ENCODE measurements around the gene SMYD1. TPM values are rescaled to one million over a fixed set of nuclear protein-coding genes. Genes with fewer than 3 reads are reported as not detected.
"Not testable (repeated sequence)": the region's sequence is repeated elsewhere in the genome, so short reads cannot be mapped to it uniquely, and the experiment has no call there.

SMYD1 gene
- total RNA-seq, result under 1 TPM; 0.05 to 0.06 TPM
- under 1 TPM in 1 of 6 donors, not detected in 5; 0.20 TPM for polyA plus RNA-seq (ENCODE audit: insufficient read length in 6 of 6)
- long read RNA-seq, donor 1, result 0 reads
- long read RNA-seq, donor 2, result 0 reads
- long read RNA-seq, donor 3, result 0 reads
- long read RNA-seq, donor 4, result 0 reads
- long read RNA-seq, donor 5, result 0 reads
- long read RNA-seq, donor 6, result 0 reads
- long read RNA-seq, donor 7, result 0 reads
- long read RNA-seq, donor 8, result 0 reads
- long read RNA-seq, donor 9, result 0 reads
- long read RNA-seq, donor 10, result 0 reads
- long read RNA-seq, donor 11, result 0 reads
- long read RNA-seq, donor 12, result 0 reads

- H3K36me3 ChIP-seq, result no peaks in the 10 kb centered on the region
- H3K9me3 ChIP-seq, result no peaks in the 10 kb centered on the region
- no peak within 1 kb of the TSS for H3K4me3 ChIP-seq
- no peak for DNase-seq
- ATAC-seq, result no peak
- no peaks in the 10 kb centered on the region for H3K27me3 ChIP-seq
- TF ChIP-seq, protein P1, sequence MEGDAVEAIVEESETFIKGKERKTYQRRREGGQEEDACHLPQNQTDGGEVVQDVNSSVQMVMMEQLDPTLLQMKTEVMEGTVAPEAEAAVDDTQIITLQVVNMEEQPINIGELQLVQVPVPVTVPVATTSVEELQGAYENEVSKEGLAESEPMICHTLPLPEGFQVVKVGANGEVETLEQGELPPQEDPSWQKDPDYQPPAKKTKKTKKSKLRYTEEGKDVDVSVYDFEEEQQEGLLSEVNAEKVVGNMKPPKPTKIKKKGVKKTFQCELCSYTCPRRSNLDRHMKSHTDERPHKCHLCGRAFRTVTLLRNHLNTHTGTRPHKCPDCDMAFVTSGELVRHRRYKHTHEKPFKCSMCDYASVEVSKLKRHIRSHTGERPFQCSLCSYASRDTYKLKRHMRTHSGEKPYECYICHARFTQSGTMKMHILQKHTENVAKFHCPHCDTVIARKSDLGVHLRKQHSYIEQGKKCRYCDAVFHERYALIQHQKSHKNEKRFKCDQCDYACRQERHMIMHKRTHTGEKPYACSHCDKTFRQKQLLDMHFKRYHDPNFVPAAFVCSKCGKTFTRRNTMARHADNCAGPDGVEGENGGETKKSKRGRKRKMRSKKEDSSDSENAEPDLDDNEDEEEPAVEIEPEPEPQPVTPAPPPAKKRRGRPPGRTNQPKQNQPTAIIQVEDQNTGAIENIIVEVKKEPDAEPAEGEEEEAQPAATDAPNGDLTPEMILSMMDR (IDR thresholded peaks at IDR 0.05), result no peak
- intact Hi-C loops (cut with DNase I), result no loop called here
- H3K4me1 ChIP-seq, result no peaks in the 10 kb centered on the region
- no peak within 1 kb of the TSS for H3K27ac ChIP-seq
These were observed at the start of gene SMYD1 for GRCh38 chr2:88067598-88067997. TSS of gene SMYD1 (plus strand) at chr2:88067825. CDS start at chr2:88067865, 40 bp downstream.

DNA sequence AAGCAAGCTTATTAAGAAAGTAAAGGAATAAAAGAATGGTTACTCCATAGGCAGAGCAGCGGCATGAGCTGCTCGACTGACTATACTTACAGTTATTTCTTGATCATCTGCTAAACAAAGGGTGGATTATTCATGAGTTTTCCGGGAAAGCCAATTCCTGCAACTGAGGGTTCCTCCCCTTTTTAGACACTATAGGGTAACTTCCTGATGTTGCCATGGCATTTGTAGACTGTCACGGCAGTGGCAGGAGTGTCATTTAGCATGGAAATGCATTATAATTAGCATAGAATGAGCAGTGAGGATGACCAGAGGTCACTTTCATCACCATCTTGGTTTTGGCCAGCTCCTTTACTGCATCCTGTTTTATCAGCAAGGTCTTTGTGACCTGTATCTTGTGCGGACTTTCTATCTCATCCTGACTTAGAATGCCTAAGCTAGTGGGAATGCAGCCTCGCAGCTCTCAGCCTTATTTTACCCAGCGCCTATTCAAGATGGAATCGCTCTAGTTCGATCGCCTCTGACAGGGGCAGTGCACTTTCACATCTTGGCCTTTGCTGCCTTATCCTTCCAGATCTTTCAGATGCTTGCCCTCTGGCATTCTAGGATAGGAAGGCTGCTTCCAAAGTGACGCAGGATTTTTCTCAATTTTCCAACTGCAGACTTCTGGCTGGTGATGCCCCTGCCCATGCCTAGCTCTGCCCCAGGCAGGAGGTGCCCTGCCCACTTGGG is 49.4 kb upstream of the SMYD1 start:
- H3K36me3 ChIP-seq; H3K27ac ChIP-seq; DNase-seq; ATAC-seq; H3K4me3 ChIP-seq; intact Hi-C loops (cut with DNase I); H3K27me3 ChIP-seq; H3K4me1 ChIP-seq; H3K9me3 ChIP-seq: not testable (repeated sequence)

GRCh38 chr2:88018909-88019308 is 48.7 kb upstream of the SMYD1 start:
- H3K9me3 ChIP-seq, result no peaks in the 10 kb centered on the region
- H3K36me3 ChIP-seq, result no peaks in the 10 kb centered on the region
- no peak overlapping the region for H3K4me3 ChIP-seq
- H3K27me3 ChIP-seq, result no peaks in the 10 kb centered on the region
- no peak overlapping the region for H3K27ac ChIP-seq
- peaks cover 0 to 9% of the 10 kb centered on the region in 2 donors for H3K4me1 ChIP-seq
- intact Hi-C loops (cut with DNase I), result no loop called here
- no peak for ATAC-seq
- TF ChIP-seq, protein P1 (IDR thresholded peaks at IDR 0.05), result no peak
- DNase-seq, result no peak

DNA sequence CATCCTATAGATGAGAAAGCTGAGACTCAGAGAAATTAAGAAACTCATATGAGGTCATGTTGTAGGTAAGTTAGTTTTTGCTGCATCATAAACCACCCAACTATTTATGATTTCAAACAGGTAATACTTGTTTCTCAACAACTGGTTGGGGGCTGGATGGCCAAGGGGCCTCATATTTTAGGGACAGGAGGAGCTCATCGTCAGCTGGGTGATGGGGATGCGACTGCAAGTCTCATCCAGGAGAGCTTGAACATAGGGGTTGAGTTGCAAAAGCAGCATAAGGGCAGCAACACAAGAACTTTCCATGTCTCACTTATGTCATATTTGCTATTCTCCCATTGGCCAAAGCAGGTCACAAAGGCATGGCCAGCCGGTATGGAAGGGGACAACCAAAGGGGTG is 47.6 kb upstream of the SMYD1 start:
- TF ChIP-seq, protein P1 (IDR thresholded peaks at IDR 0.05), result no peak
- no peak for DNase-seq
- no peaks in the 10 kb centered on the region for H3K27me3 ChIP-seq
- no peak overlapping the region for H3K4me3 ChIP-seq
- no peak for ATAC-seq
- peaks cover 0 to 9% of the 10 kb centered on the region in 2 donors for H3K4me1 ChIP-seq
- H3K36me3 ChIP-seq, result no peaks in the 10 kb centered on the region
- no peak overlapping the region for H3K27ac ChIP-seq
- intact Hi-C loops (cut with DNase I), result no loop called here
- no peaks in the 10 kb centered on the region for H3K9me3 ChIP-seq

- no peak overlapping the region for H3K27ac ChIP-seq
- peaks cover 0 to 6% of the 10 kb centered on the region in 2 donors for H3K4me1 ChIP-seq
- no peaks in the 10 kb centered on the region for H3K27me3 ChIP-seq
- H3K4me3 ChIP-seq, result no peak overlapping the region
- H3K9me3 ChIP-seq, result no peaks in the 10 kb centered on the region
- ATAC-seq, result peak; percentile 49
- intact Hi-C loops (cut with DNase I), result no loop called here
- no peak for DNase-seq
- TF ChIP-seq, protein P1 (IDR thresholded peaks at IDR 0.05), result no peak
- peaks cover 0 to 8% of the 10 kb centered on the region in 2 donors for H3K36me3 ChIP-seq
These were observed 45.0 kb upstream of the SMYD1 start for GRCh38 chr2:88022669-88022921.
